Left ventricle myocardium inferior (tissue), 1 donor: ENCODE measurements around the gene XIRP2. TPM values are rescaled to one million over a fixed set of nuclear protein-coding genes. Genes with fewer than 3 reads are reported as not detected.

ENCODE experiments used
- DNase-seq: peaks from one replicate; pipeline ENCODE4 v3.0.0-alpha.2; 2020
- H3K27ac ChIP-seq: fragments of 200-600 bp; replicated peaks from 2 replicates; pipeline ENCODE4 v1.8.0; 2021
- H3K27me3 ChIP-seq: fragments of 200-600 bp; 2 replicates; pipeline ENCODE4 v1.8.0; 2021; ENCODE audit warnings: low read depth
- H3K36me3 ChIP-seq: fragments of 200-600 bp; 2 replicates; pipeline ENCODE4 v1.8.0; 2021
- H3K4me1 ChIP-seq: fragments of 200-600 bp; 2 replicates; pipeline ENCODE4 v1.8.0; 2021
- H3K4me3 ChIP-seq: fragments of 200-600 bp; 2 replicates; pipeline ENCODE4 v1.8.0; 2021; ENCODE audit warnings: mild to moderate bottlenecking, moderate library complexity
- H3K9me3 ChIP-seq: fragments of 200-600 bp; replicated peaks from 2 replicates; pipeline ENCODE4 v1.8.0; 2021
- CTCF ChIP-seq: fragments of 200-600 bp; IDR thresholded peaks from 2 replicates; pipeline ENCODE4 v1.8.0; 2021; ENCODE audit warnings: antibody characterized with exemption, mild to moderate bottlenecking, borderline replicate concordance
- intact Hi-C: fragments of 100-400 bp; cut with micrococcal nuclease; formaldehyde crosslinking; loops from one replicate; pipeline ENCODE4 v1.11.0; 2022
- total RNA-seq: library from RNA; stranded (reverse); fragmentation: NEBNext Ultra II Directional; extraction: Animal tissue kit (Norgen Biotek cat#: 25700); gene quantifications from one replicate; pipeline ENCODE4 v1.2.1, GENCODE V29; 2021
- donor health status: DM: no; HTN: yes; CAD: no; lungs with severe emphysema.

Gene XIRP2
- total RNA-seq, 1 donor from 2014 or later = 364 TPM

DNA sequence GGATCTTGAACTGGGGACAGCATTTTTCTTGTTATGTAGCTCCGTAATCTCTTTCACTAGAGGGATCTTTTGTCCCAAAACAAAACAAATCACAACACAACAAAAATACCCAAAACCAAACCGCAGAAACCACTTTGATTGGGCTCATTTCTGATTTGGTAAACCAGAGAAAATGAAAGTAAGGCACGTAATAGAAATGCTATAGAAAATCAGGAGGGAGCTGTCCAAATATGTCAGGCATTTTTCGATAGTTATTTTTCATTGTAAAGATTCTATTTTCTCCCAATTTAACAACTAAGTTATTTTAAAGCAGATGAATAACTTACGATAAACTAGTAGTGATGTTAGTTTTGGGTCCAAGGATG, 406.5 kb downstream of the XIRP2 start:
- Histone ChIP-seq H3K4me3 (peak overlapping the region; percentile 84), H3K4me1 (peaks cover 25% of the 10 kb centered on the region), H3K27me3 (peaks cover 64% of the 10 kb centered on the region), H3K36me3 (no peaks in the 10 kb centered on the region), H3K27ac (no peak overlapping the region), H3K9me3 (no peaks in the 10 kb centered on the region)
- DNase-seq = no peak
- intact Hi-C loops = no loop called here
- no peak for TF ChIP-seq CTCF

- TF ChIP-seq CTCF = no peak
- DNase-seq = no peak
- Histone ChIP-seq H3K27me3 (peaks cover 68% of the 10 kb centered on the region), H3K9me3 (no peaks in the 10 kb centered on the region), H3K4me3 (no peak overlapping the region), H3K27ac (no peak overlapping the region), H3K4me1 (peaks cover 21% of the 10 kb centered on the region), H3K36me3 (no peaks in the 10 kb centered on the region)
- intact Hi-C loops = no loop called here
These were observed 409.0 kb downstream of the XIRP2 start for GRCh38 chr2:167297292-167297691.

GRCh38 chr2:167298017-167298416, 409.7 kb downstream of the XIRP2 start:
- intact Hi-C loops = no loop called here
- H3K27ac ChIP-seq = no peak overlapping the region
- TF ChIP-seq CTCF = no peak
- H3K27me3 ChIP-seq = peaks cover 68% of the 10 kb centered on the region
- no peak for DNase-seq
- no peaks in the 10 kb centered on the region for H3K36me3 ChIP-seq
- no peak overlapping the region for H3K4me3 ChIP-seq
- H3K4me1 ChIP-seq = peaks cover 17% of the 10 kb centered on the region
- no peaks in the 10 kb centered on the region for H3K9me3 ChIP-seq
